ENCODE results near the gene TMEM106C.

TMEM106C gene, protein sequence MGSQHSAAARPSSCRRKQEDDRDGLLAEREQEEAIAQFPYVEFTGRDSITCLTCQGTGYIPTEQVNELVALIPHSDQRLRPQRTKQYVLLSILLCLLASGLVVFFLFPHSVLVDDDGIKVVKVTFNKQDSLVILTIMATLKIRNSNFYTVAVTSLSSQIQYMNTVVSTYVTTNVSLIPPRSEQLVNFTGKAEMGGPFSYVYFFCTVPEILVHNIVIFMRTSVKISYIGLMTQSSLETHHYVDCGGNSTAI

DNA sequence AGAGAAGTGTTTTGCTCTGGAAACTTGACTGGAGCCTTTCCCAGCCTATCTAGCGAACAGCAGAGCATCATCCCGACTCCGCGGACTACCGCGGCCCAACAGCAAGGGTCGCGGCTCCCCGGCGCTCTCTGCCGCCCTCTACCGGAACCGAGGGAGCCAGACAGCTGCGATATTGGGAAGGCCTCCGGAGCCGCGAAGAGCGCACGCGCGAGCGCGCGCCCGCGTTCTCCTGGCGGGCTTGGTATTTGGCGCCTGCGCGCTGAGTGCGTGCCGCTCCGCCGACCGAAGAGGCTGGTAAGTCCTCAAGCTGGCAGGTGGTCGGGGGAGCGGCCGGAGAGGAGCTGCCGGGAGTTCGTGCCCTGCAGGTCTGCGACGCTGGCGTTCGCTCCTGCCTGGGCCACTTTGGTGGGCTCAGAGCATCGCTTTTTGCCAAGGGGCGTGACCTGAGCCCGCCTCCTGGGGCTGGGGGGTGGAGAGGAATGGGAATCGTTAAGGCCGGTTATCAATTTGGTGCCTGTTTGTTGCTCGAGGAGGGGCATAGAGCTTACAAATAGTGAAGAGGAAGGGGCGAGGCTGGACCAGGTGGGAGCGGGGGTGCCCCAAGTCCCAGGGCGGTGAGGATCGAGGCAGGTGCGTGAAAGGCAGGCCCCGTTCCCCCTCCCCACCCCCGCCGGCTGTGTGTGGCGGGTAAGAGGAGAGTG lies at the start of gene TMEM106C:
TMEM106C (plus strand) TSS at position 257 of the 701 bp plus-strand sequence. CDS start 641 bp downstream, outside the sequence.
- DNase-seq: peak; percentile 94

DNA sequence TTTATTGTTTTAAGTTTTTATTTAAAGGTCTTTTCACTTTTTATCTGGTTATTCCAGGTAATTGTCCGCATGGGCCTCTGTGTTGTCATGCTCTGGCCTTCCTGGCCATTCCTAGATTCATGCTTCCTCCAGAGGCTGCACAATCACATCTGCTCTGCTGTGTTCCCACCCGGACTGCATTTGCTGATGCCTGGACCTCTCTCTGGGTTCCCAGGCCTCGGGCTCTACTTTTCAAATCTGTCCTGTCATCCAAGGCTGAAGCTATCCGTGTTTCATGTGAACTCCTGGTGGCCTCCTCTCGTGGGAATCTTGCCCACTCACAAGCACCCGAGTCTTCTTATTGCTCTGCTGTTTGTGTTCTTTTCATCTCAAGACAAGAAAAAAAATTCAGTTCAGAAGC lies 42.5 kb upstream of the TMEM106C start:
- DNase-seq: no peak

DNA sequence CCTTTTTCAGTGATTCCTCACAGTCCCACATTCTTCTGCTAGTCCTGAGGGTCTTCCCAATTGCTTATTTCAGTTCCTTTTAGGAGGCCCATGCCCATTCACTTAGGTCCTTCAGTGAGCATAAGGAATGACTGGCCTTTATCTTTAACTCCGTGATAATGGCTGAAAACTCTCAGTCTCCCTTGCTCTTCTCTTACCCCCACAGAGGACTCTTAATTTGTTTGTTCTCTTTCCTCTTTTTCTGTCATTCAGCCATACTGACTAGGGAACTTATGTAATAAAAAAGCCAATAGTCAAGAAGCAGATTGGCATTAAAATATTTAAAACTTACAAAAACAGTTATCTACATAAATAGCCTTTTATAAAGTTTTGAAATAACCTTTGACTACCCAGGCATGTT lies 41.5 kb upstream of the TMEM106C start:
- DNase-seq: no peak

DNA sequence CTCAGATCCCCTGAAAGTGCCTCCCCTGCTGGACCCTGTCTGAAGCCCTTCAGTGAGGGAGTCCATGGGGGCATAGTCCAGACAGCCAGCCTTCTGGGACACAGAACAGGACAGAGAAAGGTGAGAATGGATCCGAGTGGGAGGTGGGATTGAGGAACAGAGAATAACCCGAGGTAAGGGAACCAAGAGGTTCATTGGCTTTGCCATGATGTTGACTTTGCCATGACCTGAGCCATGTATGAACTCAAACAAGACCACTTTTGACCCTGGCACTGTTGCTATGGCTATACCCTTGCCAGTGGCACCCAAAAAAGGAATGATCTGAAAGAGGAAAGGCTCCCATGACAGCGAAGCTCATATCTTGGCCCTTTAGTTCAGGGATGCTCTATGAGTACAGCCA lies 36.0 kb upstream of the TMEM106C start:
- no peak for DNase-seq

DNA sequence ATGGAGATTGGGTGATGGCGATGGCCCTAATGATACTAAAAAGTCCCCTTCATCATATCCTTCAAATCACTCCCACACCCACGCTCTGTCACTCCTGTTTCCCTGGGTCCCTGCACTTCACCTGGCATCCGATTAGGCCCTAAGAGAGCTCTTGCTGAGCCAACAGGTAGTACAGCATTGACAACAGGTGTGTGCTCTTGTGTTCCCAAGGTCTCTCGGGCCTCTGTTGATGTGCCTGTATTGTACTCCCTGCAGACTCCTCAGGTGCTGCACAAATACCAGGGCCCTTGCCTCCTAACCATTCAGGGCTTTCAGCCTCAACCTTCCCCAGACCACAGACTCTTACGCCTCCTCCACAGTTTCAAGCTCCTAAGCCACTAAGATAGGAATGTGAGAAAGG lies 32.8 kb upstream of the TMEM106C start:
- DNase-seq: no peak

DNA sequence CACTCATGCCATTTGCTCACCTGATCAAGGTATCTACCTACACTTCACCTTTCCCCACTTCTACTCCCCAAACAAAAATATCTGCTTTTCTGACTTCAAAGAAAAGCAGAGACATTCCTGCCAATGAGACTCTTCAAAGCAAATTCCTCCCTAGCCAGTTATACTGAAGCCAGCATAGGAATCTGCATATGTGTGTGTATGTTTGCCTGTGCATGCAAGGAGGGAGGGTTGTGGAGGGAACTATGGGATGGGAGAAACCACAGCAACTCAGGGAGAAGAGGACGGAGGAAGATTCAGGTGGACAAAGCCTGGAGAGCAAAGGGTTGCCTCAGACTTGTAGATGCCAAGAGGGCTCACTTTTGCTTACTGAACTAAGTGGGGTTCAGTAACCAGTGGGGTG lies 32.2 kb upstream of the TMEM106C start:
- DNase-seq: no peak

DNA sequence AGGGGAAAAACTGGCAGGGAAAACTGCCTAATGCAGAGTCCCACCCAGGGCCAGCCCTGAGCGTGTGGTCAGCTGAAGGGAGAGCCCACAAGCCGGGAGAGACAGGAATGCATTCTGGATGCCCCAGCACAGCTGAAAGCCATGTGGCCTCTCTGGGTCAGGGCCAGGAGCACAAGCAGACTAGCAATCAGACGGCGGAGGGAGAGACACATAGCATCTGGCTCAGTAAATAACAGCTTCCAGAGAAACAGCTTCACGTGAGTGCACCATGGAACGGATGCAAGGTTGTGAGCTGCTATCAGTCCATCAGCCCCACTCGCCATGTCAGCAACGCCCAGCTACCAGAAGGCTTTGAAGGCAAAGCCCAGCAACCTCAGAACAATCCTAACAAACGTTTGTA lies 28.2 kb upstream of the TMEM106C start:
- DNase-seq: no peak

DNA sequence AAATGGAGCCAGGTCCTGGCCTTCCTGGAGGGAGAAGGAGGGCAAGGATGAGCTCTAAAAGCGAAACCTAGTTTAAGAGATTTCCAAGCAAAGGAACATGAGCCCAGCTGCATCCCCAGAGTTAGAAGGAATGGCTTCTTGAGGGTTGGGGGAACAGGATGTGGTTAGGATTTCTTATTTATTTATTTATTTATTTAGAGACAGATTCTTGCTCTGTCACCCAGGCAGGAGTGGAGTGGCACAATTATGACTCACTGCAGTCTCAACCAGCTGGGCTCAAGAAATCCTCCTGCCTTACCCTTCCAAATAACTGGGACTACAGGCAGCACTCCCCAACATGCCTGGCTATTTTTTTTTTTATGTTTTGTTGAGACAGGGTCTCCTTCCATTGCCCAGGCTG lies 25.3 kb upstream of the TMEM106C start:
- DNase-seq: no peak

DNA sequence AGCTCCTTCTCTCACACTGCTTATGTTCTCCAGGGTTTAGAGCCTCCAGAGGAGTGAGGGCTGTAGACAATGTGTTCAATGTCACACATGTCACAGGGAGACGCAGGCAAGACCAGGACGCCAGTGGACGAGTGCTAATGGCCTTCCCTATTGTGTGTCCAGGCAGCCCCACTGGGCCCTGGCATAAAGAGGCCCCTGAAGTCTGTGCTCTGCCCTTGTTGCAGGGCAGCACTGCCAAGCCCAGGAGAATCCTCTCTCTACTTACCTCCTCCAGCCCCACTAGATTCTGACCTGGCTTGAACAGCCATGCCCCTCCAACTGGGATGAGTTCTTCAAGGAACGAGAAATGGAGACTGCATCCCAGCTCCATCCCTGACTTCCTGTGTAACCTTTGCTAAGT lies 24.8 kb upstream of the TMEM106C start:
- DNase-seq: no peak

DNA sequence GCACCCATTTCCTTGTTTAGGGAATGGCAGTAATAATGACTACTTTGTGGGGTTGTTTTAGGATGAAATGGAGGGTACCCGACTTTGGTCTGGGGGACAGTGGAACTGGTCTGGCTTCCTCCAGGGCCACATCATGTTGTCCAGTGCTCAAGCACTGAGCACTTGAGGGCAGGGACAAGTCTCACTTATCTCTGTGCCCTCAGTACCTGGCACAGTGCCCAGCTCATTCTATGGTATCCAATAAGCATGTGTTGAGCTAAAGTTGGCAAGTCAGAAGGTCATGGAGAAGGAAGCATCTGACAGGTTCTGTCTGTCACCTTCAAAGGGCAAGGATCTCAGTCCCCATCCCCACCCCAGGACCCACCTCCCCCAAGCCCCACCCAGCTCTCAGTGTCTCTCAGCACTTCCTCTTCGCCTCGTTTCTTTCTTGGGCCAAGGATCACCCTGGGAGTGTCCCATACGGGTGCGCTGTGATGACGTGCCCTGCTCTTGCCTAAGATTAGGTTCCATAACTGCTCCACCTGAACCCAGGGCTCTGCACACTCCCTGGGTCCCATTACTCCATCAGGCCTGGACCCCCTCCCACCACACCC lies 24.3 kb upstream of the TMEM106C start:
- peak; percentile 56 for DNase-seq

DNA sequence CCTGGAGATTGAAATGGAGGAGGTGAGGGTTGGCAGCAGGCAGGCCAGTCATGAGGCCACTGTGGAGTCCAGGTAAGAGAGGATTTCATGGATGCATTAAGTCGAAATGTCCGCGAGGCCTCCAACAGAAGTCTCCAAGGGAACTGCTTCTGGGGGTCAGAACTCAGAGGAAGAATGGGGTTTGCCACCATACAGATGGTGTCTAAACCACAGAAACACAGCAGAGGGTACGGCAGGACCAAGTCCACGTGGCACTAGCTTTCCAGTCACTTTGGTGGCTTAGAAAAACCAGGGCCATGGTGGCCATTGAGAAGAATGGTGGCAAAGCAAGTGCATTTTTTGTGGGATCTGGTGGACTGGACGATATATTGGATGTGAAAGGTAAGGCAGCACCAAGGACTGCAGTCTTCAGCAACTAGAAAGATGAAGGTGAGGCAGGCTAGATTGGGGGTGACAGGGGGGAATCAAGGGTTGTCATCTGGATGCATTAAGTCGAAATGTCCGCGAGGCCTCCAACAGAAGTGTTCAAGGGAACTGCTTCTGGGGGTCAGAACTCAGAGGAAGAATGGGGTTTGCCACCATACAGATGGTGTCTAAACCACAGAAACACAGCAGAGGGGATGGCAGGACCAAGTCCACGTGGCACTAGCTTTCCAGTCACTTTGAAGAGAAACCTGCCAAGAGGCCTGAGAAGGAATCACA lies 22.5 kb upstream of the TMEM106C start:
- no peak for DNase-seq

DNA sequence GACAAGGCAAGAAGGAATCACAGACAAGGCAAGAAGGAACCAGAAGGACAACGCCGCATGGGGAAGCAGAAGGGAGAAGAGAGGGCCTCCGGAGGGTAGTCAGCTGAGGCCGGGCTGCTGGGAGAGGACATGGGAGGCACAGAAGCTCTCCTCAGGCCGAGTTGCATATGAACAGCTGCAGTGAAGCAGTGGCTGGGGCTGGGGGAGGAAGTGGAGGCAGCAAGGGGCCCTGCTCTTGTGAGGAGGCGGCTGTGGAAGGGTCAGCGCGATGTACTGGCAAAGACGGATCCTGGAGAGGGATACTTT lies 22.0 kb upstream of the TMEM106C start:
- no peak for DNase-seq

DNA sequence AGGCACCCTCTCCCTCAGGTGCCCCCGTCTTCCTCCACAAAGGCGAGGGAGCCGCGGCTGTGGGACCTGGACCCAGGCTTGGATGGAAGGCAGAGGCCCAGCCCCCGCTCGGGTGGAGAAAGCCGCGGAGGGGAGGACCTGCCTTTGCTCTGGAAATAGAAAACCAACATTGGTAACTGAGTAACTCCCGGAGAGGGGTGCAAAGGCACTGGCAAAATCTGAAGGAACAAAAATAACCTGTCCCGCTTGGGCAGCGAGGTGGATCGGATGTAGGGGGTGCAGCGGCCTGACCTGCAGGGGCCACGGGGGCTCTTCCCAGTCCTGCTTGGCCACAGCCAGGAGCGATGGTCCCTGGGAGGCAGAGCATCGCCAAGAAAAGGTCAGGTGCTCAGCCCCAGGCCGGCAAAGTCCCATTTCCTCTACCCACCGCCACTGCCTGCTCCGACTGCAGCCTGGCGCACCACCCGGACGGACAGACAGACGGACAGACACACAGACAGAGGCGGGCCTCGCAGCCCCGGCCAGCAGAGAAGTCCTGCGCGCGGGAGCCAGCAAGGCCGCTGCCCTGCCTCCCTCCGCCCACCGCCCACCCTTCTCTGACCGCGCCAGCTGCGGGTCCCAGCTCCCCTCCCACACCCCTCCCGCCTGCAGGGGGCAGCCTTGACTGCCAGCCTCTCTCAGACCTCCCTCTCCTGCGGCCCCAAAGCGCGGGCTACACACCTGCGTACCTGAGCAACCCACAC lies 21.4 kb upstream of the TMEM106C start:
- DNase-seq: no peak

DNA sequence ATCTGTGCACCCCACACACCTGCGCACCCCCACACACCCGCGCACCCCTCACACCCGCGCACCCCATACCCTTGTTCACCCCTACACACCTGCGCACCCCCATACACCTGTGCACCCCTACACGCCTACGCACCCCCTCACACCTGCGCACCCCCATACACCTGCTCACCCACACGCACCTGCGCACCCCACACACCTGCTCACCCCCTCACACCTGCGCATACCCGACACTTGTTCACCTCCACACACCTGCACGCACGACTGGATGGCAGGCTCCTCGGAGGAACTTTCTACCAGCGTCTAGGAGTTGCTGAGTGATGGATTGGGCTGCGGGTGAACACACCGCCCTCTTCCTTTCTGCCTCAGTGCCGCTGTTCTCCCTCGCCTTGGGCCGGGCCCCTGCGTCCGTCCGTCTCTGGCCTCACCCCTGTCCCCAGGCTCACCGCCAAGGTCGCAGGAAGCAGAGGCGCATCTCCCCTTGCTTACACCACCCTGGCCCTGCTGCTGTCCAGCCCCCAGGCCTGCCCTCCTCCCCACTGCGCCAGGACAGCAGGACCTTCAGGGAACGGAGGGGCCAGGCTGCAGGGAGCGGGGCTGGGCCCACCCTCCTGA lies 20.7 kb upstream of the TMEM106C start:
- no peak for DNase-seq

DNA sequence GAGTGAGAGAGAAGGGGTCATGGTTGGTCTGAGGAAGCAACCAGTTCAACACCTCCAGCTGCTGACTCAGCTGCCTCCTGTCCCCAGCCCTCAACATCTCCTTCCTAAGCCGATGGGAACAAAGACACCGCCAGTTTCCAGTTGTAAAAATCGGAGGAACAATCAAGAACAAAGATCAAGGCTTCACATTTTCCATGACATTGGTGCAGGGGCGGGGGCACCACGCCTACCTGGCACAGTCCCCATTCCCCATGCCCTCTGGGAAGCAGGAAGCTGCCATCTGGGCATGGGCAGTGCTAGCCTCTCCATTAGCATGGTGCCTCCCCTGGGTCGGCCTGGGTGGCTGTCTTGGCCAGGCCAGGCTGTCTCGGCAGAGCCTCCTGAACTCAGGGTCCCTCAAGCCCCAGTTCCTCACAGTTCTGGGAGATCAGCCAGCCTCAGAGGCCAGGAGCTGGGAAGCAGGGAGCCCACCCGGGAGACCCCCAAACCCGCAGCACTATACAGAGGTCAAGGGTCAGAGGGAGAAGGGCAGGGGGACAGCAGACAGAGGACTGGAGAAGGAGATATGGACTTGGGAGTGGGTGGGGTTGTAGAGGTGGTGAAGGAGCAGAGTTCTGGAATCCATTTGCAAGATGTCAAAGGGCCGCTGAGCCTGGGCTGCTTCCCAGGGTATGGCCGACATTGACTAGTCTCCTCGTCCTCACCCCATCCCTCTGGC lies 19.6 kb upstream of the TMEM106C start:
- no peak for DNase-seq

DNA sequence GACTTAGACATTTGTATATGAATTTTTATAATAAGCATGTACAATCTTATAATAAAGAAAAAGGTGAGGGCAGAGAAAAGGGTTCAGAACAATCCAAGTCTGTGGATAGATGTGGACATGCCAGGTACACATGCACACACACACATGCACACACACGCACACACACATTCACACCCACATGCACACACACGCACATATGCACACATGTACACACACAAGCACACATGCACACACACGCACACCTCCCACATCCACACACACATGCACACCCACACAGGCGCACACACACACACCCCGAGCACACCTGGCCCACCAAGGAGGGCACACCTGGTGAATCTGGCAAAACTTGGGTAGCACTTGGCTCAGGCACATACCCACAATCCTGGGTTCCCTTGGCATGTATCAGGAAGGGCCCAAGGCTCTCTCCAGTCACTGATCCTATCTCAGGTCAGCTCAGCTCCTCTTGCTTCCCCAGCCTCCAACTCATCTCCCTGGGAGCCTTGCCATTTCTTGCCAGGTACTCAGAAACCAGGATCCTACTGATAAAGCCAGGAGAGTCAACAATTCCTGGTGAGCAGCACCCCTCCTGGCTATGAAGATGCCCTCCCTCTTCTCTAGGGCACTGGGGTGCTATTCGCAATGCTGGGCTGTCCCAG lies 18.6 kb upstream of the TMEM106C start:
- DNase-seq: no peak

DNA sequence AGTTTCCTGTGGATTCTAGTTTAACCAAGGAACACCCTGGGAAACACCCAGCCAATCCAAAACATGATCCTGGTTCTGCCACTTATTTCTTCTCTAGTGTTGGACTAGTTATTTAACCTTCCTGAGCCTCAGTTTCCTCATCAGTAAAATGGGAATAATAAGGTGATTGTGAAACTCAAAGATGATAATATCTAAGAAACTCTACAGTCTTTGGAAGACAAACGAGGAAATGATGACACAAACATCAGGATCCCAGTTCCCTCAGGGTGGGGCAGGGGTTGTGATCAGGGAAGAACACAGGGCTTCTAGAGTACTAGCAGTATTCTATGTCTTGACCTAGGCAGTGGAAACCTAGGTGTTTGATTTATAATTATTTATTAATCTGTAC lies 18.1 kb upstream of the TMEM106C start:
- DNase-seq: no peak

DNA sequence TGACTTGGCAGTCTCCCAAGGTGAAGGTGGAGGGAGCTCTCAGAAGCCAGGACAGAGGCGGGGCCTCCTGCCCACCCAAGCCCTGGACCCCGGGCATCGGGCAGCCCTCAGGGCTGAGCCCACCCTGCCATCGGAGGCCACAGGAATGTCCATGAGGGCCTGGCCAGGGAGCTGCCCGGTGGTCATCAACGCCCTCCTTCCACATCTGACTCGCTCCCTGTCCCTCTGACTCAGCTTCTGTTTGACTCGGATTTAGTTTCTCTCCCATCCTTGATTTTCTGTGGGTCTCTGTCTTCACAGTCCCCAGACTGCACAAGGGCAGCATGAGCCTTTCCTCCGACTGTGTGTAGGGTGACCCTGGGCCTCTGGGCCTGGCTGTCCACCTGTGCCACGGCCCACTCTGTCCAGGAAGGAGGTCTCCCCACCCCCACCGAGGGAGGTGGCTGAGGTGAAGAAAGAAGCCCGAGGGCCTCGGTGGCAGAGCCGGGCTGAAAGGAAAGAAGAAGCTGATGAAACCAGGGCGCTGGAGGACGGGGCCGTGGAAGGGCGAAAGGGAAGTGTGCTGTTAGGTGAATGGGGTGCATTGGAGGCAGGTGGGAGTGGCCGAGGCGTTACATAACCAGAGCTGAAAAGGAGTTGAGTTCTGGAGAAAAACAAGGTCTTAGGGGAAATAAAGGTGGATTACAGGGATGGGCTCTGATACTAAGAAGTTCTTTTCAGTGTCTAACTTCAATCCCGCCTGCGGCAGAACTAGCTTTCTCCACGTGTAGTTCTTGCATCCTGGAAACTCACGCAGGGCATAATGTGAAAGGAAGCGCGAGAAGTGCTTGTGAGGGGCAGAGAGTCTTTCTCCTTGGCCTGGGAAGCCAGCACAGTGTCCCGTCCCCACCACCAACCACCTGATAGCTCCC lies 16.7 kb upstream of the TMEM106C start:
- no peak for DNase-seq

DNA sequence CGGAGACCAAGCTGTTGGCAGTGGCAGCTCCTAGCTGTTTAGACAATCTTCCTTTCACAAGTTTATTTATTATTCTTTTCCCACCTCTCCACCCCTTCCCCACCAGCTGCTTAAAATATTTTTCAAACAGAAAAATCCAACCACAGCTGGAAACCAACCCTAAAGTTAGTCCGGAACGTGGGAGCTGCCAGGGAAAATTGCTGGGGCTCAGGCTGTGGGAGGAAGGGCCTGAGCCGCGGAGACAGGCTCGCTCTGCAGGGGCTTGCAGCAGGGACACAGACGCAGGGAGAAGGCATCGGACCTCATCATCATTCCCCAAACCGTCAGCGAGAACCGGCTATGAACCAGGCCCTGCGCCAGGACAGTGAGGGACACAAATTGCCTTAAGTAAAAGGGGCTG lies 16.1 kb upstream of the TMEM106C start:
- no peak for DNase-seq

All from RPMI8226 (cell line).